ENCODE measurements around the gene SENP7. TPM values are rescaled to one million over a fixed set of nuclear protein-coding genes. Genes with fewer than 3 reads are reported as not detected.
A peak's percentile ranks its signal among the peaks of the same experiment; 100 is the strongest.

Gene SENP7
- total and polyA plus RNA-seq, 11 donors: 5.3 to 12.0 (median 8.2) TPM

GRCh38 chr3:101533603-101533968, 20.6 kb upstream of the SENP7 start:
- intact Hi-C loops (cut with DNase I): no loop called here
- no peaks in the 10 kb centered on the region for H3K27me3 ChIP-seq
- H3K4me3 ChIP-seq: no peak overlapping the region
- peak overlapping the region in 1 of 12 donors; percentile 21 for H3K27ac ChIP-seq
- 78 to 92% (median 84%) methylated on average over 1 of the region's 1 CpG for WGBS, 4 donors
- no peaks in the 10 kb centered on the region for H3K9me3 ChIP-seq
- ATAC-seq (no peak), DNase-seq (no peak)
- TF ChIP-seq POLR2A (IDR thresholded peaks at IDR 0.05): no peak
- TF ChIP-seq CTCF (IDR thresholded peaks at IDR 0.05): no peak
- H3K36me3 ChIP-seq: no peaks in the 10 kb centered on the region
- peaks cover 0 to 5% (median 0%) of the 10 kb centered on the region in 12 donors for H3K4me1 ChIP-seq

GRCh38 chr3:101532783-101533602, 20.0 kb upstream of the SENP7 start:
- ATAC-seq (peak in 2 of 4 donors; percentile 31 to 54), DNase-seq (no peak)
- Histone ChIP-seq H3K4me1 (peaks cover 0 to 5% (median 0%) of the 10 kb centered on the region in 12 donors), H3K9me3 (no peaks in the 10 kb centered on the region), H3K27me3 (no peaks in the 10 kb centered on the region), H3K36me3 (no peaks in the 10 kb centered on the region), H3K4me3 (no peak overlapping the region), H3K27ac (peak overlapping the region in 1 of 12 donors; percentile 21)
- TF ChIP-seq POLR2A (IDR thresholded peaks at IDR 0.05): no peak
- no peak for TF ChIP-seq CTCF (IDR thresholded peaks at IDR 0.05)
- 39 to 47% (median 47%) methylated on average over 9 of the region's 9 CpGs for WGBS, 4 donors
- intact Hi-C loops (cut with DNase I): no loop called here

- DNase-seq: no peak
- H3K27ac ChIP-seq: no peak overlapping the region
- H3K36me3 ChIP-seq: no peaks in the 10 kb centered on the region
- H3K4me3 ChIP-seq: no peak overlapping the region
- no peaks in the 10 kb centered on the region for H3K27me3 ChIP-seq
- no peak for TF ChIP-seq CTCF (IDR thresholded peaks at IDR 0.05)
- TF ChIP-seq POLR2A (IDR thresholded peaks at IDR 0.05): no peak
- intact Hi-C loops (cut with DNase I): no loop called here
- ATAC-seq: no peak
- peaks cover 0 to 5% (median 0%) of the 10 kb centered on the region in 12 donors for H3K4me1 ChIP-seq
- no peaks in the 10 kb centered on the region for H3K9me3 ChIP-seq
- WGBS, 4 donors: 32 to 52% (median 41%) methylated on average over 2 of the region's 2 CpGs
Observed at GRCh38 chr3:101531473-101532086, 18.6 kb upstream of the SENP7 start.

GRCh38 chr3:101530686-101531047, 17.7 kb upstream of the SENP7 start:
- Histone ChIP-seq H3K4me3 (no peak overlapping the region), H3K27me3 (no peaks in the 10 kb centered on the region), H3K9me3 (peaks cover 0 to 1% (median 0%) of the 10 kb centered on the region in 12 donors), H3K36me3 (no peaks in the 10 kb centered on the region), H3K27ac (no peak overlapping the region), H3K4me1 (peaks cover 0 to 5% (median 0%) of the 10 kb centered on the region in 12 donors)
- intact Hi-C loops (cut with DNase I): no loop called here
- no peak for ATAC-seq
- DNase-seq: no peak
- WGBS, 4 donors: 48 to 64% (median 53%) methylated on average over 2 of the region's 2 CpGs
- no peak for TF ChIP-seq CTCF (IDR thresholded peaks at IDR 0.05)
- TF ChIP-seq POLR2A (IDR thresholded peaks at IDR 0.05): no peak

All from heart left ventricle (tissue), 16 donors.